Dermis blood vessel endothelial cell (primary cell): ENCODE data around the gene CUX1. TPM values are rescaled to one million over a fixed set of nuclear protein-coding genes. Genes with fewer than 3 reads are reported as not detected.
"Not testable (repeated sequence)": the region's sequence is repeated elsewhere in the genome, so short reads cannot be mapped to it uniquely, and the experiment has no call there.

Experiments used
- DNase-seq: peaks from one replicate; pipeline ENCODE4 v3.0.0; 2010
- total RNA-seq: library from RNA; depleted of rRNA; stranded (reverse); fragments of >200 nt; gene quantifications from 2 replicates; pipeline ENCODE4 v1.2.3, GENCODE V29; 2014

Gene CUX1, protein sequence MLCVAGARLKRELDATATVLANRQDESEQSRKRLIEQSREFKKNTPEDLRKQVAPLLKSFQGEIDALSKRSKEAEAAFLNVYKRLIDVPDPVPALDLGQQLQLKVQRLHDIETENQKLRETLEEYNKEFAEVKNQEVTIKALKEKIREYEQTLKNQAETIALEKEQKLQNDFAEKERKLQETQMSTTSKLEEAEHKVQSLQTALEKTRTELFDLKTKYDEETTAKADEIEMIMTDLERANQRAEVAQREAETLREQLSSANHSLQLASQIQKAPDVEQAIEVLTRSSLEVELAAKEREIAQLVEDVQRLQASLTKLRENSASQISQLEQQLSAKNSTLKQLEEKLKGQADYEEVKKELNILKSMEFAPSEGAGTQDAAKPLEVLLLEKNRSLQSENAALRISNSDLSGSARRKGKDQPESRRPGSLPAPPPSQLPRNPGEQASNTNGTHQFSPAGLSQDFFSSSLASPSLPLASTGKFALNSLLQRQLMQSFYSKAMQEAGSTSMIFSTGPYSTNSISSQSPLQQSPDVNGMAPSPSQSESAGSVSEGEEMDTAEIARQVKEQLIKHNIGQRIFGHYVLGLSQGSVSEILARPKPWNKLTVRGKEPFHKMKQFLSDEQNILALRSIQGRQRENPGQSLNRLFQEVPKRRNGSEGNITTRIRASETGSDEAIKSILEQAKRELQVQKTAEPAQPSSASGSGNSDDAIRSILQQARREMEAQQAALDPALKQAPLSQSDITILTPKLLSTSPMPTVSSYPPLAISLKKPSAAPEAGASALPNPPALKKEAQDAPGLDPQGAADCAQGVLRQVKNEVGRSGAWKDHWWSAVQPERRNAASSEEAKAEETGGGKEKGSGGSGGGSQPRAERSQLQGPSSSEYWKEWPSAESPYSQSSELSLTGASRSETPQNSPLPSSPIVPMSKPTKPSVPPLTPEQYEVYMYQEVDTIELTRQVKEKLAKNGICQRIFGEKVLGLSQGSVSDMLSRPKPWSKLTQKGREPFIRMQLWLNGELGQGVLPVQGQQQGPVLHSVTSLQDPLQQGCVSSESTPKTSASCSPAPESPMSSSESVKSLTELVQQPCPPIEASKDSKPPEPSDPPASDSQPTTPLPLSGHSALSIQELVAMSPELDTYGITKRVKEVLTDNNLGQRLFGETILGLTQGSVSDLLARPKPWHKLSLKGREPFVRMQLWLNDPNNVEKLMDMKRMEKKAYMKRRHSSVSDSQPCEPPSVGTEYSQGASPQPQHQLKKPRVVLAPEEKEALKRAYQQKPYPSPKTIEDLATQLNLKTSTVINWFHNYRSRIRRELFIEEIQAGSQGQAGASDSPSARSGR (N-terminal part only)
- total RNA-seq: 39.5 and 42.5 TPM in 2 replicates

DNA sequence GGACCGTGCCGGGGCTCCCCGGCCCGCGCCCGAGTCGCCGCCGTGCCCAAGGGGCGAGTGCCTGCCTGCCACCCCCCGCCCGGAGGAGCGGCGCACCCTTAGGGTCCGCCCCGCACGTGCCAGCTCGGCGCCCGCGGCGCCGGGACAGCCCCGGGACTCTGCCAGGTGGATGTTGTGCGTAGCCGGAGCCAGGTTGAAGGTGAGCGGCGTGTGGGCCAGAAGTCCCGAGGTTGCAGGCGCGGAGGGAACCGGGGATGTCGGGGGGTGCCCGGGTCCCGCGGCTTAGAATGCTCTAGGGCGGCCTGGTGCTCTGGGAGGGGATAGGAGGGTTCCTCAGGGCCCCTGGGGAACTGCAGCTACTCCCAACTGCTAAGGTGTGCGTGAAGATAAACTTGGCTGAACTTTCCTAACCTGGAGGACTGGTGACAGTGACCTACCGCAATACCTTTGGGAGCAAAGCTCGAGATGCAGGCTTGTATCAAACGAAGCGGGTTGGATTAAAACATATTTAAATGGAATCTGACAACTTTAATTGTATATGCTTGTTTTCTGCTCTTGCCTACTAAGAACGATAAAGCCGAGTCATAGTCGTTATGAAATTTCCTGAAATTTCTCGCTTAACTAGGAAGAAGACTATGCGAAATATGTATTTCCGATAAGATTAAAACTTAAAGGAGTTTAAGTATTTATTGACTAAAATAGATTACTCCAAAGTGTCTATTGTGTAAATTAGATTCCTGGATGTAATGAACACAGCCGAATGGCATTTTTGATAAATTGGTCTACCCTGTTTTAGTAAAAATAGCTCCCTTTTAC lies at the start of gene CUX1:
Gene CUX1 (plus strand): TSS at position 156 of the 816 bp plus-strand sequence. CDS start 14 bp downstream, at position 170.
- DNase-seq: peak; percentile 19

DNA sequence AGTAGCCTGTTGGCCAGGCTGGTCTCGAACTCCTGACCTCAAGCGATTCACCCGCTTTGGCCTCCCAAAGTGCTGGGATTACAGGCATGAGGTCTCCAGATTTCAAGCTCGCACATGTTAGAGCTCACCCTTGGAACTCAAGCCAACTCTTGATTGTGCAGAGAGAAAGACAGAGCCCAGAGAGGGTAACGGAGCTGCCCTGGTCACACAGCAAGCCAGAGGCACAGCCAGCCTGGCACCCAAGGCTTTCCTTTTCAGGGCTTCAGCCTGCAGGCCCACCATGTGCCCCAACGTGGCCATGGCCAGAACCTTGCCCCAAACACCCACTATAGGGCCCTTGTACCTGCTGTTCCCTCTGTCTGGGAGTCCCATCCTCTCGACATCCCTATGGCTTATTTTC lies 49.1 kb upstream of the CUX1 start:
- no peak for DNase-seq

DNA sequence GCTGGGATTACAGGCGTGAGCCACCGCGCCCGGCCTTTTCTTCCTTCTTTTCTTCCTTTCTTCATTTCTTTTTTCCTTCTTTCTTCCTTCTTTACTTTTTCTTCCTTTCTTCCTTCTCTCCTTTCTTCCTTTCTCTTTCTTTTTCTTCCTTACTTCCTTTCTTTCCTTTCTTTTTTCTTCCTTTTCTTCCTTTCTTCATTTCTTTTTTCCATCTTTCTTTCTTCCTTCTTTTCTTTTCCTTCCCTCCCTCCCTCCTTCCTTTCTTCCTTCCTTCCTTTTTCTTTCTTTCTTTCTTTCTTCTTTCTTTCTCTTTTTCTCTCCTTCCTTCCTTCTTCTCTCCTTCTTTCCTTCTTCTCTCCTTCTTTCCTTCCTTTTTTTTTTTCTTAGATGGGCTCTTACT lies 47.0 kb upstream of the CUX1 start:
- DNase-seq: no peak

DNA sequence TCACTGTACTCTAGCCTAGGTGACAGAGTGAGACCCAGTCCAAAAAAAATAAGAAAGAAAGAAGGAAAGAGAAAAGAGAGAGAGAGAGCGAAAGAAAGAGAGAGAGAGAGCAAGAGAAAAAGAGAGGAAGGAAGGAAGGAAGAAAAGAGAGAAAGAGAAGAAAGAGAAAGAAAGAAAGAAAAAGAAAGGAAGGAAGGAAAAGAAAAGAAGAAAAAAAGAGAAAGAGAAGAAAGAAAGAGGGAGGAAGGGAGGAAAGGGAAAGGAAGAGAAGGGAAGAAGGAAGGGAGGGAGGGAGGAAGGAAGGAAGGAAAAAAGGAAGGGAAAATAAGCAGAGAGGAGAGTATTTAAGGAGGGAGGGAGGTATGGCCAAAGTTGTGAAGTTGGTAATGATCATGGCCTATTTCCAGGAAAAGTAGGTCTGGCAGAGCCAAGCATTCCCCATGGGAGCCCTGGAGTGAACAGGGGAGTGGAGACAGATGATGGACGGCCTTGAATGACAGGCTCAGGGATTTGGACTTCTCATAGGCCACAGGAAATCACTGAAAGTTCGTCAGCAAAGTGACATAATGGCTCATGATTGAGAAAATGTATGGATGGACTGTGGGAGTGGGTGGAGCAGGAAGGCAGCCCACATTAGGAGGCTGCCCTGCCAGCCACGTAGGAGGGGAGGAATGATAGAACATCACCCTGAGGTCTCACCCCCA lies 44.8 kb upstream of the CUX1 start:
- no peak for DNase-seq

DNA sequence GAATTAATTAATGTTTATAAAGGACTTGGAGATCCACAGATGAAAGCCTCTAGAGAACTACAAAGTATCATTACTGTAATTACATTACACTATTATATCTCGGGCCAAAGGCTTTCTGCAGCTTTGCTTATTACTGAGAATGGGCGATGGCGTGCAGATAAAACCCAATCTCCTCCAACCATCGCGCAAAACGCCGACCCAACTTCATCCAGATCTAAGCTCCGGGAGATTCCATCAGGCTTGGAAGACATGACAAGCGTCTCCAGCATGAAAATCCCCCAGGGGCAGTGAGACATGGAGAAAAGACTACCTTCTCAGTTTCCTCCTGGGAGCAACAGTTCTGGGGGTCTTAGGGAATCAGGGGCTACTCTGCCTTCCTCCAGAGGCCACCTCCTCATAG lies 42.2 kb upstream of the CUX1 start:
- no peak for DNase-seq

DNA sequence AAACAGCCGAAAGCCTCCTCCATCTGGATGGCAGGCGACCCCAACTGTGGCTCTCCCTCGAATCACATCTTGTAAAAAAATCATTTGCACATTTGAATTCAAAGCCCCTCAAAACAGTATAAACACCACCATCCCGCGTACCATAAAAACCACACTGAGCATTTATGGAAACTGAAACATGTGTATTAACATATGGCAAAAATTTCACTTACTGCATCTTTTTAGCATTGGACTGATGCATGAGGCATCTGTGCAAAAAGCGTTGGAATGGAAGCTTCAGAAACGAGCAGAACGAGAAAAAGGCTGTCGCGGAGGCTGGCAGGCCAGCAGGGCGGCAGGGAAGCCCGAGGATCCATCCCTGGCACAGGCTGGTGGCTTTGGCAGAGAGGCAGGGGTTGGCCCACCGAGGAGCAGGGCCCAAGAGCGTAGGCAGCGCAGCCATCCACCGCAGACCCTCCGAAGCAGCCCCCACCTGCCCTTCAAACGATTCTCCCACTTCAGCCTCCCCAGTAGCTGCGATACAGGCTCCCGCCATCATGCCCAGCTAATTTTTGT lies 39.3 kb upstream of the CUX1 start:
- DNase-seq: no peak

DNA sequence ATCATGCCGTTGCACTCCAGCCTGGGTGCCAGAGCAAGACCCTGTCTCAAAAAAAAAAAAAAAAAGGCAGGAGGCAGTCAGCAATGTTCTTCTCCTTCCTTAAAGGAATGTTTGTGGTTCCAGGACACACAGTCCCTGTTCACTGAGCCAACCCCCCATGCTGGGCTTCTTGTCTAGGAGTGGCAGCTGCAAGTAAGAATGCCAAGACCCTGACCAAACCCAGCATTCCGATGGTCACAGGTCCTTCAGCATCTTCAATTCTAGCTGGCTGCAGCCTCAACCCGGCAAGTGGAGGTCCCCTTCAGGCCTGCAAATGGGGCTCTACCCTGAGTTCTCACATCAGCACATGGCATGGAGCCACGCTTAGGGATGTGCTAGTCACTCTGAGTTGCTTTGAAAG lies 38.2 kb upstream of the CUX1 start:
- DNase-seq: no peak

DNA sequence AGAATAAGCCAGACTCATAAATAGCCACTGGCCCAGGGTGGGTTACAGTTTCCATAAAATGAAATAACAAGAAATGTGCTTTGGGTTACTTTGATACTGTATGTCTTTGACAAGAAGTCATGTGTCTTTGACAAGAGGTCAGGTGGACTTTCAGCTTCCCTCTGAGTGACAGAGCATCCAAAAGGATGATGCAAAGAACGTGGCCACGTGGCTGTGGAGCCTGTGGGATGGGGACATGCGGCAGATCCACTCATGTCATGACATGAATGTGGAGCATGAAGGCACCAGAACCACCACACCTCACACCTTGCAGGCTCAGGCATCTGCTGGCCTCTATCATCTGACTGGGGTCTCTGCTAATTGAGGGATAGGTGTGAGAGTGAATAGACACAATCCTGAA lies 37.1 kb upstream of the CUX1 start:
- DNase-seq: no peak

DNA sequence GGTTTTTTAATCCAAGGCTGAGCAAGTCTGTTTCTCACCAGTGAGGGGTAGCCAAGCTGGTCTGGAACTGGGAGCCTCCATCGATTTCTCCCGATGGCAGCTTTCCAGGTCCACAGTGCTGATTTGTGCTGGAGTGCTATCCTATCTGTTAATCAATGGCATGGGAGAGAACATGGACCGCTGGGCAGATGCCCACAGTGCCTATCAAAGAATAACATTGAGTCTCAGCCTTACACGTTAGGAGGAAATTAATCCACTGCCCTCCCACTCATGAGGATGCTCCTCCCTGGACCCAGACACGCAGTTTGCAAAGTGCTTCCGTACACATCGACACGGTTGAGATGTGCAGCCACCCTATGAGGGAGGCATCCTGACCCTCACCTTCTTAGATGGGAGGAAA lies 36.0 kb upstream of the CUX1 start:
- DNase-seq: no peak

DNA sequence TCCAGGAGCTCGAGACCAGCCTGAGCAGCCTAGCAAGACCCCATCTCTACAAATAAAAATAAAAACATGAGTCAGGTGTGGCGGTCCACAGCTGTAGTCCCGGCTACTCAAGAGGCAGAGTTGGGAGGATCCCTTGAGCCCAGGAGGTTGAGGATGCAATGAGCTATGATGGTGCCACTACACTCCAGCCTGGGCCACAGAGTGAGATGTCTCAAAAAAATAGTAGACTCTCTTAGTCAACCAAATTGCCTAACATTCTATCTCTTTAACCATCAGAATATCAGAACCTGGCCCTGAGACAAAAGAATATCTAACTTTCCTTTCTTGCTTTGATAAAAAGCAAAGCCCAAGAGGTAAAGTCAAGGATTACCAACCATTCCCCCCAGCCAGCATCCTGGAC lies 35.0 kb upstream of the CUX1 start:
- DNase-seq: no peak

DNA sequence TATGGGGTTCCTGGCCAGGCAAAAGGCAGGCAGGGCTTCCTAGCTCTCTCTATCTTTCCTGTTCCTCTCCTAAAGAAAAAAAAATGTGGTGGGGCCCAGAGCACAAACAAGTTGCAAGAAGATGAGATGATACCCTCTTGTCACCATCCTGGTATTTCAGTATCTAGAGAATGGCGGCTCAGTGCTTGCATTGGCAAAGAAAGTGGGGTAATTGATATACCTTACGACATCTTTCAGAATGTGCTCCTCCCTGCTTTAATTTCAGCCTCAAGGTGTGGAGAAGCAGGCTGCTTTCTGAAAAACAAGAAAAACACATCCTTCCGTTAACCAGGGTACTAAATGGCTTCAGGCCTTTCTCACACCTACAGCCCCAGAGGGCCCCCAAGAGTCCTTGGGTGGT lies 34.5 kb upstream of the CUX1 start:
- DNase-seq: no peak

DNA sequence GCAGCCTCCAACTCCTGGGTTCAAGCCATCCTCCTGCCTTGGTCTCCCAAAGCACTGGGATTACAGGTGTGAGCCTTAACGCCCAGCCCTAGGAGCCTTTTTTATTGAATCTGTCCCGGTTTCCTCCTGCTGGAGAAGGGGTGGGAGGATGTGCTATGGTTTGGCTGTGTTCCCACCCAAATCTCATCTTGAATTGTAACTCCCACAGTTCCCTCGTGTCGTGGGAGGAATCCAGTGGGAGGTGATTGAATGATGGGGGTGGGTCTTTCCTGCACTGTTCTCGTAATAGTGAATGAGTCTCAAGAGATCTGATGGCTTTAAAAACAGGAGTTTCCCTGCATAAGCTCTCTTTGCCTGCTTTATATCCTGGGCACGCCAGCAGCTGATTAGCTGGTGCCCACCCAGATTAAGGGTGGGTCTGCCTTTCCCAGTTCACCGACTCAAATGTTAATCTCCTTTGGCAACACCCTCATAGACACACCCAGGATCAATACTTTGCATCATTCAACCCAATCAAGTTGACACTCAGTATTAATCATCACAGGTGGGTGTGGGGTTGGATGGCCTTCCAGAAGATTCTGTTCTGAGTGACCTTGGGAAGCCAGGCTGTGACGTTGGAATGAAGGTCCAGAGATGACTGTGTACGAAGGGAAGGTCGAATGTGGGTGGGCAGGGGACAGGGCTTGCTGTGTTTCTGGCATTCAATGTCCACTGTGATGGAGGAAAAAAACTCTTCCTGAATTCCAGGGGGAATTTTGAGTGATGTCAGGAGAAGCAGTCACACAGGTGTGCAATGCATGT lies 33.8 kb upstream of the CUX1 start:
- DNase-seq: no peak

DNA sequence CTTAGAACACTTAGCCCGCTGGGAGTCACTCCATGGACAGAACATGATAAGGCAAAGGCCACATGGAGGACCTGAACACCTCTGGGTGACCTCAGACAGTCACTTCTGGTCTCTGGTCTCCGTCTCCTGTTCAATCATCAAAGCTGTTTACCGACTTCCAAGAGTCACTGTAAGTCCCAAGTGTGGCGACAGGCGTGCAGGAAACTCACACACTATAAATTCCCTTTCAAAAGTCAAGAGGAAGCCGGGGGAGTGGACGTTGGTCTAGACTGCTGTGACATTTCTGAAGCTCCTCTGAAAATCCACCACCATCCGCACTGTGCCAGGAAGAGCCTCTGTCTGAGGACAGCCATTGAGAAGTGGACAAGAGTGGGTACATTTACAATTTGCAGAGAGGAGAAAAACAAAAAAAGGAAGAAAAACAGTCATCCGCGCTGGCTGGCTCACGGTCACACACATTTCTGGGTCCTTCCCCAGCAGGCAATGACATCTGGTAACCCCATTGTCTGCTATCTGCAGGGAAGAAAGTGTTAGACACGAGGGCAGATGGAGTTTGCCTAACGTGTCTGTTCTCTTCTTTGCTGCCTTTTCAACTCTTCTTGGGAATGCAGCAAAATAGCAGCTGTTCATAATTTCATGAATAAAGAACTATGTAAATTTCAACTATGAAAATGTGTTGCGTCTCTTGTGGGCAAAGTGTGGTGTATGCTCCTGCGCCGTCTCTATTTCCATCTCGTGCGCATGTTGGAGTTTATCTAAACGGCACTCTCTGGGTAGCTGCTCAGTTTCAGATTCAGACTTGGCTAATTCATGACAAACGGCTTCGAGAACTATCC lies 32.9 kb upstream of the CUX1 start:
- no peak for DNase-seq

DNA sequence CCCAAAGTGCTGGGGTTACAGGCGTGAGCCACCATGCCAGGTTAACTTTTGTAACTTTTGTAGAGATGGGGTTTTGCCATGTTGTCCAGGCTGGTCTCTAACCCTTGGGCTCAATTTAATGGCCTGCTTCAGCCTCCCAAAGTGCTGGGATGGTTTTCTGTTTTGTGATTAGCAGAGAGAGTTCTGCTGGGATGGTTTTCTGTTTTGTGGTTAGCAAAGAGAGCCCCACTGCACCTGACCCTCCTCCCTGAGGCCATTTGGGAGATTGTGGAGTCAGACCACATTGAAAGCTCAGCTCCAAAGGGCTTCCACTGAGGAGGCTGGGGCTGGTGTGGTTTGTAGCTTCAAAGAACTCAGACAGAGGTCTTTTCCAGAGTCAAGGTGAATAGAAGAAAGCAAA lies 29.6 kb upstream of the CUX1 start:
- DNase-seq: no peak

DNA sequence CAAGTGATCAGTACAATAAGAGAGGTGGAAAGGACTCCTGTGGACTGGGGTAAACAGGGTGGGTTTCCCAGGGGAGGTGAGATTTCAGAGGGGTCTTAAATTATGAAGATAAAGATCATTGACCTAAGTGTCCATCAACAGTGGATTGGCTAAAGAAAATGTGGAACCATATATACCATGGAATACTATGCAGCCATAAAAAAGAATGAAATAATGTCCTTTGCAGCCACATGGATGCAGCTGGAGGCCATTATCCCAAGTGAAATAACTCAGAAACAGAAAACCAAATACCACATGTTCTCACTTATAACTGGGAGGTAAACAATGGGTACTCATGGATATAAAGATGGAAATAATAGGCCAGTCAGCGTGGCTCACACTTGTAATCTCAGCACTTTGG lies 28.9 kb upstream of the CUX1 start:
- DNase-seq: no peak

DNA sequence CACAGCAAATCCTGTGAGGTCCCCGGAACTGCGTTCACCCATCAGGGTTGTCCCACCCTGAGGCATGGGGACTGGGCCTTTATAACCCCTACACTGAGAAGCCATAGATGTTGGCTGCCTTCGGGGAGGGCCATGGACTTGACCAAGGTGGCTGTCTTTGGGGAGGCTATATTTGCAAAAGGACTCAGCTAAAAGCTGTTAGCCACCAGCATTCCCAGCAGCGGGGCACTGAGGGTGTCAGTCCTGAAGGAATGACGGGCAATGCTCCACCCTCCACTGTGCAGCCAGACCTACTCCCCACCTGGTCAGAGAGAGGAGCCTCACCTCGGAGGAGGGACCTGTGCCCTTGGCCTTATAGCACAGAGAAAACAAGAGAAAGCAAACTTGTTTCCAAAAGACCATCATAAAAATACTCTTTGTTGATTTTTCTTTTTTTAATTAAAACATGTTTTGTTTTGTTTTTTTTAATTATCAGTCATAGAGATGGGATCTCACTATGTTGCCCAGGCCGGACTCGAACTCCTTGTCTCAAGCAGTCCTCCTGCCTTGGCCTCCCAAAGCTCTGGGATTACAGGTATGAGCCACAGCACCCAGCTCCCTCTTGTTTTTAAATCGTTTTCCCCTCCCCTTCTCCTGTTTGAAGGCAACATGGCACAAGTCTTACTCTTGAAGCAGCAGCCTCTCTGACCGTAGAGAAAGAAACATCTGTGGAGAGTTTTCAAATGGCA lies 26.7 kb upstream of the CUX1 start:
- DNase-seq: no peak

DNA sequence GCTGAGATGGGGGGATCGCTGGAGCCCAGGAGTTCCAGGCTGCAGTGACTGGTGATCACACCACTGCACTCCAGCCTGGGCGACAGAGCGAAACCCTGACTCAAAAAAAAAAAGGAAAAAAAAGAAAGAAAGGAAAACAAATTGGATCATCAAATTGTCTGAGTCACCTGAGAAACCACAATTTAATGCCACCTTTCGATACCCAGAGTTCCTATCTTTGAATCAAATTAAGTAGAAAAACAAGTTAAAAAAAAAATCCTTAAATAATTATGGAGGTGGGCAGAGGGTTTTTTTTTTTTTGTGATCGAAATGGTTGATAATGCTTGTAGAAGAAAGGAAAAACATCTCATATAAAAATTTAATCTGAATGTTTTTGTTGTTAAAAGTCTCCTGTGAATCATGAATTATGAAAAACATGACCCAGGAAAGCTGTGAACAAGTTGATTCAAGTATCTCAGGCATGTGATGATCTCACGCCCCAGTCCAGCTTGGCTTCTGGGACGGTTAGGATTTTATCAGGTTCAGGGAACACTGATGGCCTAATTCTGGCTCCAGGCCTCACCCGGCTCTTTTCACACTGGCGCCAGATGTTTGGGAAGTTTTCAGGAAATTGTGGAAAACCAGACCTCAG lies 25.3 kb upstream of the CUX1 start:
- peak; percentile 28 for DNase-seq

DNA sequence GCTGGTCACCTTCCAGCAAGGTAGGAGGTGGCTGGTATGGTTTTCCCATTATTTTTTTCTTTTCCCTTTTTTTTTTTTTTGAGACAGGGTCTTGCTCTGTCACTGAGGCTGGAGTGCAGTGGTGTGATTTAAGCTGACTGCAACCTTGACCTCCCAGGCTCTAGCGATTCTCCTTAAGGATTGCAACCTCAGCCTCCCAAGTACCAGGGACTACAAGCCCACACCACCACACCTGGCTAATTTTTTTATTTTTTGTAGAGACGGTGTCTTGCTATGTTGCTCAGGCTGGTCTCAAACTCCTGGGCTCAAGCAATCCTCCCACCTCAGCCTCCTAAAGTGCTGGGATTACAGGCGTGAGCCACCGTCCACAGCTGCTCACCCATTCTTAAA lies 24.7 kb upstream of the CUX1 start:
- DNase-seq: not testable (repeated sequence)
